GM19463 (cell line): ENCODE data around the gene WLS.

Source experiments
- ATAC-seq: cut with Tn5 transposase; IDR thresholded peaks from one replicate; pipeline ENCODE4 v1.9.1; 2021; ENCODE audit warnings: mild to moderate bottlenecking, moderate library complexity; ENCODE audit not compliant: unreplicated experiment

The WLS gene

GRCh38 chr1:68202239-68202832, 30.0 kb downstream of the WLS start:
- no peak for ATAC-seq

- ATAC-seq = no peak
These were observed 30.6 kb downstream of the WLS start for GRCh38 chr1:68201546-68202238.

GRCh38 chr1:68199603-68200002, 32.7 kb downstream of the WLS start:
- ATAC-seq = no peak

- ATAC-seq = no peak
These were observed 33.6 kb downstream of the WLS start for GRCh38 chr1:68198752-68199151.

GRCh38 chr1:68197891-68198290, 34.4 kb downstream of the WLS start:
- no peak for ATAC-seq

DNA sequence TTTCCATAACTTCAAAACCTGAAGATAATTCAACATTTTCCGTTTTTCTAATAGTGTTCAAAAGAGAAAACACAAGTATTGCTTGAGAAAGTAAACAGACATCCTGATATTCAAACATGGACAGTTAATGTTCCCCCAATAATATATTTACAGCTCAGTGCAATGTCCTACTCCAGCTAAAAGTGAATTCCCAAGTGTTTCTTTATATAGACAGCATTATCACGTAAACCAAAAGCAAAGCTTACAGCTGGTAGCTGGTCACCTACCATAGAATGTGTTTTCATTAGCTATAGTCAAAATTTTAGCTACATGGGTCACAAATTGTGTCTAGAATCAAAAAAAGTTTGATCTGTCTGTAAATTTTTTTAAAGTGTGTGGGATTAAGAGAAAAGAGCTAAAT, 34.9 kb downstream of the WLS start:
- ATAC-seq = no peak

DNA sequence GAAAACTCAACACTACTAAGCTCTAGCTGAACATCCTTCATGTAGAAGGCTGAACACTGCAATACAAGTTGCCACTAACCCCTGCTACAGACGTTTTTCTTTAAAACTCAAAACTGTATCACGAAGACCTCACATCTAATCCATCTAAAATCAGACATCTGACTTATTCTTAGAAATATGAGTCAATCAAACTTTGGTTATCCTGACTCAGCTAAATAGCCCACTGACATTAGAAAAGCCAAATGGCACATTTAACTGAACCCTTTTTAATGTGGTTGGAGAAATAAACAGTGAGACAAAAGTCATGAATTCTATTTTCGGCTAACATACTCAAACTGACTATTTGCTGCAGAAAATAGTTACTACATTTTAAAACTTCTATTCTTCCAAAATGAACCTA, 35.6 kb downstream of the WLS start:
- no peak for ATAC-seq

GRCh38 chr1:68191717-68192116, 40.6 kb downstream of the WLS start:
- no peak for ATAC-seq

DNA sequence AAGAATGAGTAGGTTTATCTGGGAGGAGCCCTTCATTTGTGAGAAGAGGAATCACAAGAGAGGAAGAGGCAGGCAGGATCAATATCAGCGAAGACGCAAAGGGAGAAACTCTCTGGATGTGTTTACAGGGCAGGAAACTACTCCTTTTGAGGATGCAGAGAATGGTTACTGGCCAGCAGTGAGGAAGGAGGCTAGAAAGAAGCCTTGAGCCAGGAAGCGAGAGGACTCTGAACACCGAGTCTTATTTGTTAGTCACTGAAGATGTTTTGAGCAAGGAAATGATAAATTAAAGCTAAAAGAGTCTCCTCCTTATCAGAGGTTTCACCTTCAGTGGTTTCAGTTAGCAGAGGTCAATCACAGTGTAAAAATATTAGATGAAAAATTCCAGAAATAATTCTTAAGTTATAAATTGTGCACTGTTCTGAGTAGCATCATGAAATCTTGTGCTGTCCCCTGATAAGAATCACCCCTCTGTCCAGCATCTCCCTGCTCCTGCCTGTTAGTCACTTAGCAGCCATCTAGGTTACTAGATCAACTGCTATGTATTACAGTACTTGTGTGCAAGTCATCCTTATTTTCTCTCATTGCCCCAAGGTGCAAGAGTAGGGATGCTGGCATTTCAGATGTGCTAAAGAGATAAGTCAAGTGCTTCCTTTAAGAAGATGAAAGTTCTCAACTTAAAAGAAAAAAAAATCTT, 43.5 kb downstream of the WLS start:
- ATAC-seq = no peak

GRCh38 chr1:68188060-68188538, 44.2 kb downstream of the WLS start:
- peak; percentile 60 for ATAC-seq

DNA sequence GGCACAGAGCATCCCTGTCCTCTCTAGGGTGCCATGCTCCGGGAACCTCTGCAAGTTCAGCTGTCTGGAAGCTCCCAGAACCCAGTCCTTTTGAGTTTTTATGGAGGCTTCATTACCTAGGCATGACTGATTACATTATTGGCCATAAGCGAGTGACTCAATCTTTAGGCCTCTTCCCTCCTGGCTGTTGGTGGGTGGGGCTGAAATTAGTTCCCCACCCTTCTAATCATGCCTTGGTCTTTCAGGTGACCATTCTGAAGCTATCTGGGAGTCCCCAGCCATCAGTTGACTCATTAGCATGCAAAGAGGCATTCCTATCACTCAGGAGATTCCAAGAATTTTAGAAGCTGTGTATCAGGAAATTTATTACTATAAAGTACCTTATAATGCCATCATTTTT, 46.6 kb downstream of the WLS start:
- no peak for ATAC-seq

DNA sequence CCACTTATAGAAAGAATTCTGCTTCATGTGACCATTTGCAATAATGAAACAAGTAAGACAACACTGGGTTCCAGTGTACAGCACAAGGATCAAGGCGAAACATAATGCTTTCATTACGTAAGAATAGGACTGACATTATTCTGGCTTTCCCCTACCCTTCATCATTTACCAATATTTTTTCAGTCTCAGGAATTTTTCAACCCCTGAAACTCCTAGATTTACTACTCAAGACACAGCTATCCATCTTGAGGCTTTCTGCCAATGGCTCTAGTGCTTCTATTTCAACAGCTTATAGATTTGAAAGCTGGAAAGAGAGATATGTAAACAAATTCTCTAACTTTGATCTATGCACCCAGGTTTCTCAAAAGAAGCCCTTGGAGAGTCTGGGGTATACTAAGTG, 48.4 kb downstream of the WLS start:
- ATAC-seq = no peak

GRCh38 chr1:68181165-68181556, 51.2 kb downstream of the WLS start:
- ATAC-seq = peak; percentile 34

DNA sequence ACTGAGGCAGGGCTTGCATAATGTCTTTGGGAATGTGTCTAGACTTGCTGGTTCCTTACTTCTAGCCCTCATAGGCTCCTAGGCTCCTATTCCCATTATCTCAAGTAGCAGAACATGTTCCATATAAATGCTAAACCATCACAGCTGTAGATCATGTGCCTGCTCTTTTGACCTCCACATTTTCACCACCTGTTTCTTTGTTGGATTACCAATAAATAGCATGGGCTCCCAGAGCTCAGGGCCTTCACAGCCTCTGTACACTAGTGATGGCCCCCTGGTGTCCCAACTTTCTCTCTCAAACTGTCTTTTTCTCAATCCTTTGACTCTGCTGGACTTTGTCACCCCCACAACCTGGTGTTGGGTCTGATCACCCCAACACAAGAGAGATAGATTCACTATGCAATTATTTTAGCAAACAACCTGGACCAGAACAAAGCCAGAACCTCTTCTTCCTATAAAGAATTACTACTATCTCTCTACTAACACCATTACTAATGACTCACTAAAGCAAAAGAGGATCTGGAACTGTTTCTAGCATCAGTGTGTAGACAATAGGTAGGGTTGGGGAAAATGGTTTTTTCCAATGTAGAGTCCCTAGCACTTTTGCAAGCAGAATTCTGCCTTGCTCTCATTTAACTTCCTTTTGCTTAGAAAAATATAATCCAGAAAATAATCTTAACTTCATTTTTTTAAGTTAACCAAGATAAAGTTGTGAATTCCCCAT, 51.7 kb downstream of the WLS start:
- peak; percentile 58 for ATAC-seq

- peak; percentile 41 for ATAC-seq
These were observed 53.4 kb downstream of the WLS start for GRCh38 chr1:68178821-68179490.

- ATAC-seq = no peak
These were observed 56.5 kb downstream of the WLS start for GRCh38 chr1:68175621-68176398.

DNA sequence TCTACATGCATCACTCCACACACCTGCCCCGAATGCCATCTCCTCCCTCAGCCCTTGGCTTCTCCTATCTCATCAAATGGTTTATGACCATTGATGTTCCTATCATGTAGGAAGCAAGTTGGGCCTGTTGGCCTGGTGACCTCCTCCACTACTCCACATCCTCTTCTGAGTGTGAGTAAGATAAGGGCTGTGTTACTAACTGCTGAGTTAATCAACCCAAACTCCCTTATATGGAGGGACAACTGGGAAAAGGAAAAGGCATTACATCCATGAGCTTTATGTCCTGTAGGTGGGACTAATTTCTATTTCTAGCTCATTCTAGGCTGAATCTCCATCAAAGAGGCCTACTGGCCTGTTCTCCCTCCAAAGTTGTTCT, 57.6 kb downstream of the WLS start:
- no peak for ATAC-seq

DNA sequence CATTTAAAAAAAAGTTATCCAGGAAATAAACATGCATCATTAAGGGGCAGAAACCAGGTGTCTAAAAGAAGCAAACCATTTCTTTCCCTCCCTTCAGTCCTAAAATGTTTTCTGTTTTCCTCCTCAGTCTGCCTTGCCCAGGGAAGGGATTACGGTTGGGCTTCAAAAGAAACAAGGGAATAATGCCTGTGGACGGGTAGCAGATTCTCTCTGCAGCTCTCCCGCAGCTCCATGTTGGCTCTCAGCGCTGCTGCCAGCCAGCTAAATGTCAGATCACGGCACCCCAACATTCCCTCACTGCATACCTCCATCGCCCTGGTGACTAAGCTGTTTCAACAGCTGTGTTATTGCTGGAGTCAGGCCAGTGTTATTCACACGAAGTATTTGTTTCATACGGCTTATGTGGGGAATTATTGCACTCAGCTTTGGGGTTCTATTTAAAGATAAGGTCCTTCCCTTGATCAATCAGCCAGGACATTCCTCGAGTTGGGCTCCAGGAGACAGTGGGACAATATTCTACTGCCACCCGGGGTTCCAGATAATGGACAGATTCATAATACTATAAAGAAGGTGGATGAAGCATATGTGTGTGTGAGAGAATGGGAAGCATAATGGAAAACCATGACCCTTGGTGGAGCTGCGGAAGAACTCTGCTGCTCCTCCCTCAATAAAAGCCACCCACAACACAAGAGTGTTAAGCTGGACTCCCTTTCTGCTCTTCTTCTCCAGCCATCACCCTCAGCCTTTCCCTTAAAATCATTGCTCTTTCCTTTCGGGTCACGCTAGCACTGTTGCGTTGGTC, 58.2 kb downstream of the WLS start:
- no peak for ATAC-seq

GRCh38 chr1:68173283-68173935, 58.9 kb downstream of the WLS start:
- ATAC-seq = peak; percentile 39
